GM19467 (cell line): ENCODE data around the gene WNT4.

Experiments used
- ATAC-seq: cut with Tn5 transposase; IDR thresholded peaks from one replicate; pipeline ENCODE4 v1.9.1; 2021; ENCODE audit warnings: mild to moderate bottlenecking, moderate library complexity; ENCODE audit not compliant: unreplicated experiment

Gene WNT4

GRCh38 chr1:22143065-22144033, at the start of gene WNT4:
WNT4 (minus strand) TSS chr1:22143097; CDS start chr1:22142922, 175 bp downstream.
- no peak for ATAC-seq

DNA sequence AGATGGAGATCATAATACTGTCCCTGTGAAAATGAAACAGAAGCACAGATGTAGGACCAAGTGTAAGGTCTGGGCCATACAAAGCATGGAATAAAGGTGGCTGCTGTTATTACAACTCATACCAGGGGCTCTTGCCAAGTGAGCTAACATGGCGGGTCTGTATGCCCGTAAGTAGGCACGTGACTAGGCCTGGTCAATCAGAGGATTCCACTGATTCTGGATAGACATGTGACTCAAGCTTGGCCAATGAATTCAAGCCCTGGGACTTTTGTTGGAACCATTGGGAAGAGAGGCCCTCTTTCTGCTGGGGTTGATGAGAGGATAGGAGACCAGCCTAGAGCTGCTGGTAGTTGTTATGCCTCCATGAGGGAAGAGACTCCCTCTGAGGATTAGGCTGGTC, 47.8 kb upstream of the WNT4 start:
- no peak for ATAC-seq

DNA sequence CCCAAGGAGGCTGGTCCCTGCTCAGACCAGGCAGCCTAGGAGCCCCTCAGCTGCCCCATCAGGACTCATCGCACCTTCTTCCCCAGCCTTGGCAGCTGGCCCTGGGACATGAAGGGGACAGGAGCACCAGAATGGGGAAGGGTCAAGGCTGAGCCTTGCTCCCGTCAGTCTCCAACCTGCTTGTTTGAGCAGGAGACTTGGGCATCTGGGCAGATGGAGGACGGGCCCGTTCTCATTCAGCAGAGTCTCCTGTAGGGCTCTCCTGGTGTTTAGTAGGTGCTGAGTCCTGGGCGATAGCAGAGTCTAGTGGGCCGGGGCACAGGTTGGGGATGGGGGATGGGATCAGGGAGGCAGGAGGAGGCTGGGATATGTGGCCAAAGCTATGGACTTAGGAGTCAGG, 47.4 kb upstream of the WNT4 start:
- ATAC-seq, result no peak

DNA sequence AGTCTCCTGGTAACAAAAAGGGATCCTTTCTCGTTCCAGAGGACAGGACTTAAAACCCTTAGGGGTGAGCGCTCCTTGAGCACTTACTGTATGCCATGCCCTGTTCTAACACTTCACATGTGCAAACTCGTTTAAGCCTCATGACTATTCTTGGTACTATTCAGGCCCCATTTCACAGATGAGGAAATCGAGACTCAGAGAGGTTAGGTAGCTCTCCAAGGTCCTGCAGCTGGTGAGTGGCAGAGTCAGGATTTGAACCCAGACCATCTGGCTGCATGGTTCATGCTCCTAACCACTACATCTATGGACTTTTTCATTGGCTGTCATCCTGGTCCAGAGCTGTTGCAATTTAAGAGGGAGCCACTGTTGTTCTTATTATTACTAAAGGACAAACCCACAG, 46.7 kb upstream of the WNT4 start:
- no peak for ATAC-seq

DNA sequence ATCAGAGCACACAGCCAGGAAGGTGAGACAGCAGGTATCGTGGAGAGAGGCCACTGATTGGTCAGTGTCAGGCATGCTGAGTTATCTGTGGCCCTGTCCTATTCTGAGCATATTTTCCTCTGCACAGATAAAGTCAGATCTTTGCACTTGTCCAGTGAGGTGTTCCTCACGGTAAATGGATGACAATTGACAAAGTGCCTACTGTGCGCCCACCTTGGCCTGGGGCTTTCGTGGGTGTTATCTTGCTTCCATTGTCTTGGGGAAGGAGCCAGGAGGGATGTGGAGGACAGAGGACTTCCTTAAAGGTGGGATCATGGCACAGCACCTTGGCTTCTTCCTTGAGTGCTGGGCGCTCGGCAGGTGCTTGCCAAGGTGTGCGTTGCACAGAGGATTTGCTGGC, 46.0 kb upstream of the WNT4 start:
- ATAC-seq, result no peak

GRCh38 chr1:22188436-22188835, 45.5 kb upstream of the WNT4 start:
- no peak for ATAC-seq

- no peak for ATAC-seq
Measured at GRCh38 chr1:22186311-22186710, 43.4 kb upstream of the WNT4 start.

- ATAC-seq, result no peak
Measured at GRCh38 chr1:22184892-22185612, 42.2 kb upstream of the WNT4 start.

DNA sequence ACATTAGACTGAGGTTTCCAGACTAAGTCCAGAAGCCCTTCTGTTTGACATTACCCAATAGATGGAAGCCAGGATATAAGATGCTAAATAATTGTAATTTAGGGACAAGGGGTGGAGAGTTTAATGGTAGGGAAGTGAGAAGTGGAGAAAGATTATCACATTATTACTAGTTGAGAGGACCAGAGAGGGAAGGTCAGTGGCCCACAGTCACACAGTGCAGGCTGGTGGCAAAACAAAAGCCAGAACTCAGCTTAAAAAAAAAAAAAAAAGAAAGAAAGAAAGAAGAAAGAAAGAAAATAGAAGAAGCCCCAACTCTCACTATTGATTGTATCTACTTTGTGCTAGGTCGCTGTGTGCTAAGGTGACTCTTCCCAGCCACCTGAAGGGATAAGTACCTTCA, 41.6 kb upstream of the WNT4 start:
- no peak for ATAC-seq

DNA sequence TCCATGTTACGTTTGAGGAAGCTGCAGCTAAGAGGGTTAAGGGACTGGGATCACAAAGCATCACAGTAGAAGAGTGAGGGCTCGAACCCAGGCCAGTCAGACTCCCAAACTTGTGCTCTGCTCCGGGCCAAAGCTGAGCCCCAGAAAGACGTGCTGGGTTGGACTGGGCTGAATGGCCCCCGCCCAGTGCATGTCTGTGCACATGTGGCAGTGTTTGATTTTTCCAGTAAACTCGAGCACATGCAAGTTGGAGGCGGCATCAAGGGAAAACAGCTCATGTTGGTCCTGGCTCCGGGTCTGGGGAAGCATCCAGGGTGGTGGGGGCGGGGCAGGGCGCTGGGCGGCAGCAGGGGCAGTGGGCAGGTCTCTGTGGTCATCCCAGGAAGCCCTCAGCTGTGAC, 39.8 kb upstream of the WNT4 start:
- no peak for ATAC-seq

- ATAC-seq, result no peak
Measured at GRCh38 chr1:22179197-22179803, 36.4 kb upstream of the WNT4 start.

DNA sequence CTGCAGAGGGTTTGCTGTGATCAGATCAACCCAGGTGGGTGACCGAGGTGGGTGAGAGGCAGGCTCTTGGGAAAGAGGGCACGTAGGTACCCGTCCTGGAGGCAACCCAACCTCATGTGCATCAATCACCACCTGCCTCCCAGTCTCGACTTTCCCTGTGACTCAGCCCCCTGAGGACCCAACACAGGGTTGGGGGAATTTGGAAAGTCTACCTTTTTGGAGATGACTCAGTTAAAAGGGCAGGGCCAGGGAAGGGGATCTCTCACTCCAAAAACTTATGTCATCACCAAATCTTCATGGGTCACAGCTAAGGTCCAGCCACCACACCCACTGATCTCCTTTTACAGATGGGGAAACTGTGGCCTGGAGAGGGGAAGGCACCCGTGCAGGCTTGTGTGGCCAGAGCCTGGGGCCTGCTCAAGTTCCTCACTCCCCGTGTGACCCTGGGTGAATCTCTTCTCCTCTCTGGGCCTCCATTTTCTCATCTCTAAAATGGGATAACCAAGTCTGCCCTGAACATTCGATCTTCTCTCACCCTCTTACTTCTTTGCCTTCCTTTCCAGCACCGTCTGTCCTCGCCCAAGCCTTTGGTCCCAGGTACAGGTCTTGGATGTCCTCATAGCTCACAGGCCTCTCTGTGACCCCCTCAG, 34.6 kb upstream of the WNT4 start:
- no peak for ATAC-seq

DNA sequence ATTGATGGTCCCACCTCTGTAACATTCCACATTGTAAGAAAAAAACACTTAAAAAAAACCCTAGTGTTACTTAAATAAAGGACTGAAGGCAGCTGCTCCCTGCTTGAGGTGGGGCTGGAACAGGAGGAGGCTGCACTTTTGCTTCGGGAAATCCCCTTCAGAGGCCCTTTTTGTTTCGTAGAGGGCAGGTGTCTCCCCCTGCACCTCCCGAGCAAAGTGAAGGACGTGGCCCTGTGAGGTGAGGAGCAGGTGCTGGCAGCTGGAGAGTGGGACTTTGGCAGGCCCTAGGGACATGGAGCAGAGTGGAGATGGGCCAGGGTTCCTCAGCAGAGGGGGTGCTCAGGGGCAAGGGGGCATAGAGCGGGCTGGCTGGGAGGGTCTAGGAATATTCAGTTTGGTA, 33.4 kb upstream of the WNT4 start:
- ATAC-seq, result no peak

GRCh38 chr1:22174446-22175220, 31.7 kb upstream of the WNT4 start:
- no peak for ATAC-seq

DNA sequence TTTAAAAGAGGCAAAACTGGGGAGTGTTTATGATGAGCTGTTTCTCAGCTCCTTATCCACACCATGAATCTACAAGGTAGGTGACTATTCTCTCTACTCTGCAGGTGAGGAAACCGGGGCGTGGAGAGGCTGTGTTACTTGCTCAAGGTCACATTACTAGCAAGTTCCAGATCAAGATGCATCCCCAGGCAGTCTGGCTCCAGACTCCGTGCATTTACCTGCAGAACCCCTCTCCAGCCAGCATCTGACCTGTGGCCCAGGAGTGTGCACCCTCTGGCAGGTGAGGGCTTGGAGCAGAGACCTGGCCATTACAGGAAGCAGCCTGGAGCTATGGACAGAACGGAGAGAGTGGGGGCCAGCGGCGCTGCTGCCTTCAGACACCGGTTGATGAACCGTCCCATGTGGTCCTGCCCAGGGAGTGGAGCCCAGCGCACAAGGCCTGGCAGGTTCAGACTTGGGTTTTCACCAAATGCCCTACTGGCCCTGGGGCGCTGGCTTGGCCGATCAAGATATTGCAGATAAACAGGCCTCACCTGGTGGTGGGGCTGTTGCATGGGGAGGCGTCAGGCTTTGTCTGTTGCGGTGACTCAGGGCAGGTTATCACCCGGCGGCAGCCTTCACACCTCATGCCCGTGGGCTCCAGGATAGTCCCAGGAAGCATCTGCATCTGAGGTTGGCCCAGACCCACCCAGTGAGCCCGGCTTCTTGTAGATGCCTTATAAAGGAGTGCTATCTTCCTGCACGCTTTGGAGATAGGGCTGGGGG, 29.2 kb upstream of the WNT4 start:
- ATAC-seq, result no peak

DNA sequence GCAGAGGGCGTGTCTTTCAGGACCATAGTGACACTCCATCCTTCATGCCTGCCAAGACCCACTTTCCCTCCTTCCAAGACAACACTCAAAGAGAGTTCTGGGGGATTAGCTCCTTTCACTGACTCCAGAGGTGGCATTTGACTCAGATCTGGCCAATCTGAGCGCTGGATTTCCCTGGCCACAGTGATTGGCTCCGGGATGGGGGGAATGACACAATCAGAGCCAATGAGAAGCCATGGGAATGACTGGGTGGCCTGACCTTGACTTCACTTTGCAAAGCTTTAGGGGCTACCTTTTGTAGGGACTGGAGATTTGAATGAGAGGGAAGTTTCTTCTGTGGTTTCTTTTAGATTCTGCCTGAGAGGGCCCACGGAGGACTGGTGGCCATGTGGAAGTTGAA, 26.9 kb upstream of the WNT4 start:
- ATAC-seq, result no peak

DNA sequence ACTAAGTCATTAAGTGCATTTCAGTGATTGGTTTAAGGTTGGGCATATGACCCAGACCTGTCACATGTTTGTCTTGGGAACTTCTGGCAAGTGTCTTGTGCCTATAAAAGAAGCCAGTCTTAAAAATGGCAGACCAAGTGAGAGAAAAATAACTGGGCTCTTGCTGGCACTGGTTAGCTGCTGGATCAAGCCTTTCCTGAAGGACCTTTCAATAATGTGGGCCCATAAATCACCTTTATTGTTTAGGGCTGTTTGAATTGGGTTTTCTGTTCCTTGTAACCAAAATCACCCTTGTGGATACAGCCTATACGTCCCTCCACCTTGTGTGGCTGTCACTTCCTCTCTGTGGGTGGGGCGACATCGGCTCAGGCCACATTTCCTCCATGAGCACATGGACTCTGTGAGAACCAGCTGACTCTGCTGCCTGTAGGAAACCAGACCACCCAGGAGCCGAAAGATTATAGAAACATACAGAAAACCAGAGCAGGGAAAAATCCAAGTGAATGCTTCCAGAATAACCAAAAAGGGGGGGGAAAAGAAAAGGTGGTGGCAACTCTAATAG, 25.6 kb upstream of the WNT4 start:
- ATAC-seq, result no peak

GRCh38 chr1:22166439-22166838, 23.5 kb upstream of the WNT4 start:
- no peak for ATAC-seq
